Measurements from ENCODE around the gene IFNGR1. TPM values are rescaled to one million over a fixed set of nuclear protein-coding genes. Genes with fewer than 3 reads are reported as not detected.

Gene IFNGR1
- total and polyA plus RNA-seq, 2 experiments from 2014 or later, result 22.8 to 23.2 TPM

GRCh38 chr6:137167702-137168377 is 51.3 kb downstream of the IFNGR1 start:
- peaks cover 44% of the 10 kb centered on the region for H3K36me3 Mint-ChIP-seq (ENCODE audit: low read depth)

More at GRCh38 chr6:137167702-137168377, 51.3 kb downstream of the IFNGR1 start:
- H3K27ac Mint-ChIP-seq, result no peak overlapping the region
- Histone ChIP-seq H4K20me1 (replicated peaks; ENCODE audit: insufficient read depth) (no peaks in the 10 kb centered on the region), H2AFZ (no peak overlapping the region), H3K9me2 (ENCODE audit: insufficient read depth) (peaks cover 4% of the 10 kb centered on the region; the same call in 1 of the 2 replicates), H3K4me3 (no peak overlapping the region), H3K79me2 (replicated peaks; ENCODE audit: insufficient read depth) (no peaks in the 10 kb centered on the region), H3K27me3 (ENCODE audit: insufficient read depth) (no peaks in the 10 kb centered on the region), H3K4me2 (no peak overlapping the region), H3K27ac (ENCODE audit: low read depth) (no peak overlapping the region), H3K36me3 (ENCODE audit: insufficient read depth) (no peaks in the 10 kb centered on the region), H3K4me1 (ENCODE audit: insufficient read depth) (peaks cover 26% of the 10 kb centered on the region), H3F3A (replicated peaks; ENCODE audit: low read depth) (no peaks in the 10 kb centered on the region)
- no peak for TF ChIP-seq EZH2 (IDR thresholded peaks at IDR 0.05; ENCODE audit: low read depth, unreplicated experiment)
- TF ChIP-seq ZNF331 (CRISPR knock-in tag; IDR thresholded peaks at IDR 0.05; ENCODE audit: low read depth), result no peak
- no peak for TF ChIP-seq NANOG (IDR thresholded peaks at IDR 0.05; ENCODE audit: borderline replicate concordance)
- no peak for TF ChIP-seq CTCF (conservative IDR thresholded peaks at IDR 0.05; ENCODE audit: low read depth in 2 of 2)
- TF ChIP-seq ZNF114 (CRISPR knock-in tag; IDR thresholded peaks at IDR 0.05), result no peak
- TF ChIP-seq JUNB (IDR thresholded peaks at IDR 0.05; ENCODE audit: unreplicated experiment), result no peak
- no peak for TF ChIP-seq STAT1 (IDR thresholded peaks at IDR 0.05; ENCODE audit: unreplicated experiment)
- TF ChIP-seq CREB1 (CRISPR knock-in tag; IDR thresholded peaks at IDR 0.05; ENCODE audit: low read depth), result no peak
- TF ChIP-seq ETS1 (IDR thresholded peaks at IDR 0.05), result no peak
- TF ChIP-seq REST (IDR thresholded peaks at IDR 0.05; ENCODE audit: unreplicated experiment), result no peak
- TF ChIP-seq EZH2phosphoT487 (IDR thresholded peaks at IDR 0.05; ENCODE audit: unreplicated experiment), result no peak
- no peak for TF ChIP-seq ZNF462 (CRISPR knock-in tag; IDR thresholded peaks at IDR 0.05)
- no peak for TF ChIP-seq POLR2AphosphoS5 (IDR thresholded peaks at IDR 0.05; ENCODE audit: low read depth)
- ATAC-seq (no peak), DNase-seq (ENCODE audit: low spot score) (no peak)
- peaks cover 52% of the 10 kb centered on the region for H3K9me3 Mint-ChIP-seq
- peaks cover 19% of the 10 kb centered on the region for H3K4me1 Mint-ChIP-seq
- H3K27me3 Mint-ChIP-seq (ENCODE audit: insufficient read depth, low read depth, poor library complexity), result peaks cover 7% of the 10 kb centered on the region
- H3K4me3 Mint-ChIP-seq, result no peak overlapping the region
